Omental fat pad (tissue), 4 donors: Measurements from ENCODE around the gene INPP4A. TPM values are rescaled to one million over a fixed set of nuclear protein-coding genes. Genes with fewer than 3 reads are reported as not detected.
A peak's percentile ranks its signal among the peaks of the same experiment; 100 is the strongest.

Source experiments
- ATAC-seq: fragments of 150-250 bp; one replicate; pipeline ENCODE4 v1.9.1; 2016; ENCODE audit warnings: mild to moderate bottlenecking, moderate library complexity; ENCODE audit not compliant: low FRiP score
- DNase-seq: peaks from one replicate; pipeline ENCODE4 v3.0.0-alpha.2; 2019; ENCODE audit warnings: low spot score
- CTCF ChIP-seq, 3 donors: fragments of 450-650 bp; IDR thresholded peaks; one replicate each; pipeline ENCODE4 v1.5.1; 2016 to 2017; ENCODE audit warnings: antibody characterized with exemption in 3 of 3, mild to moderate bottlenecking in 3 of 3, moderate library complexity in 2 of 3
- total RNA-seq, 4 donors: library from RNA; depleted of rRNA; stranded (reverse); fragments of >200 nt; gene quantifications; one replicate each; pipeline ENCODE4 v1.1.0, GENCODE V29; 2016

Gene INPP4A
- 10 to 100 TPM; 19.6 to 32.2 (median 28.0) TPM for total RNA-seq

GRCh38 chr2:98444436-98445176 is at the start of gene INPP4A:
Gene INPP4A, plus strand, starts transcription at chr2:98444858. Its CDS starts 75,191 bp downstream, at chr2:98520049.
- DNase-seq (no peak), ATAC-seq (peak; percentile 97)

GRCh38 chr2:98395977-98396376 is 48.7 kb upstream of the INPP4A start:
- no peak for DNase-seq
- no peak for ATAC-seq
- no peak for TF ChIP-seq CTCF (IDR thresholded peaks at IDR 0.05)

More at GRCh38 chr2:98444436-98445176, at the start of gene INPP4A:
- TF ChIP-seq CTCF (IDR thresholded peaks at IDR 0.05), result no peak

- ATAC-seq, result no peak
- DNase-seq, result no peak
- no peak for TF ChIP-seq CTCF (IDR thresholded peaks at IDR 0.05)
Measured at GRCh38 chr2:98396745-98397355, 47.8 kb upstream of the INPP4A start.

GRCh38 chr2:98399140-98399539 is 45.5 kb upstream of the INPP4A start:
- DNase-seq, result no peak
- no peak for TF ChIP-seq CTCF (IDR thresholded peaks at IDR 0.05)

GRCh38 chr2:98403878-98404277 is 40.8 kb upstream of the INPP4A start:
- ATAC-seq (no peak), DNase-seq (no peak)
- no peak for TF ChIP-seq CTCF (IDR thresholded peaks at IDR 0.05)

More at GRCh38 chr2:98399140-98399539, 45.5 kb upstream of the INPP4A start:
- no peak for ATAC-seq

GRCh38 chr2:98404556-98405250 is 40.0 kb upstream of the INPP4A start:
- ATAC-seq (no peak), DNase-seq (no peak)
- no peak for TF ChIP-seq CTCF (IDR thresholded peaks at IDR 0.05)
